HG03103 (cell line): ENCODE results near the gene TMEM255B.

Experiments used
- ATAC-seq: cut with Tn5 transposase; IDR thresholded peaks from one replicate; pipeline ENCODE4 v1.9.1; 2021; ENCODE audit warnings: low read depth; ENCODE audit not compliant: unreplicated experiment

The TMEM255B gene

DNA sequence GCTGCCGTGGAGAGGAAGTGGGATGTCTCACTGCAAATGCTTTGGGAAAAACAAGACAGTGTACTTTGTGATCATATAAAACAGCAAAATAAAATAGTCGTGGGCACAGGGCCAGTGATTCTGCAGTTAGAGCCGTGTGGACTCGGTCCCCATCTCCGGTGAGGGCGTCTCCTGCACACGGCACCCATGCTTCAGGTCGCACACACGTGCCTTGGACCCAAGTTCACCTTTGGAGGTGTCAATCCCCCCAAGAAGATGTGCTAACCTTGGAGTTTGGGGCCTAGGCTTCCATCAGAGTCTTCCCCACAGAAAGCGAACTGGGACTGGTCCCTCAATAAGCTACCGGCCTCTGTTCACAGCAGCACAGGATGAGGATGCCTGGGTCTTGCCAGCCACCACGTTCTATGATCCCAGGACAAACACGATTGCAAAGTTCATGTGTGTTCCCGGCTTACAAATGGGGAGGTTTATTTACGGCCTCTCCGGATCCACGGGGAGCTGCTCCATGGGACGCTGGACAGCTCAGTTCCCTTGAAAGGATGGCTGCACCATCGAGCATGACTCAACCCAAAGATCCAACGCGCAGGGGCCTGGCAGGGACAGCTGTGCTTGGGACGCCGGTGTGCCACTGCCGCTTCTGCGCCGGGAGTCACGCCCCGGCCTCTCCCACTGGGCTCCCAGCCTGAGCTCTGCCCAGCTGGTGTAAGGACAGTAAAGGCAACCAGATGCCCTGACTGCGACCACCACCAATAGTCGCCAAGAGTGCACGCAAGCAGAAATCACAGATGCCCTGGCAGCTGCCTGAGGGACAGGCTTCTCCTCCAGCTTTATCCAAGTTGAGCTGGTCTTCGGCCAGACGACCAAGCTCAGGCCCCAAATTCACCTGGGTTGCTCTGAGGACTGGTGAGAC, 96.2 kb downstream of the TMEM255B start:
- no peak for ATAC-seq

DNA sequence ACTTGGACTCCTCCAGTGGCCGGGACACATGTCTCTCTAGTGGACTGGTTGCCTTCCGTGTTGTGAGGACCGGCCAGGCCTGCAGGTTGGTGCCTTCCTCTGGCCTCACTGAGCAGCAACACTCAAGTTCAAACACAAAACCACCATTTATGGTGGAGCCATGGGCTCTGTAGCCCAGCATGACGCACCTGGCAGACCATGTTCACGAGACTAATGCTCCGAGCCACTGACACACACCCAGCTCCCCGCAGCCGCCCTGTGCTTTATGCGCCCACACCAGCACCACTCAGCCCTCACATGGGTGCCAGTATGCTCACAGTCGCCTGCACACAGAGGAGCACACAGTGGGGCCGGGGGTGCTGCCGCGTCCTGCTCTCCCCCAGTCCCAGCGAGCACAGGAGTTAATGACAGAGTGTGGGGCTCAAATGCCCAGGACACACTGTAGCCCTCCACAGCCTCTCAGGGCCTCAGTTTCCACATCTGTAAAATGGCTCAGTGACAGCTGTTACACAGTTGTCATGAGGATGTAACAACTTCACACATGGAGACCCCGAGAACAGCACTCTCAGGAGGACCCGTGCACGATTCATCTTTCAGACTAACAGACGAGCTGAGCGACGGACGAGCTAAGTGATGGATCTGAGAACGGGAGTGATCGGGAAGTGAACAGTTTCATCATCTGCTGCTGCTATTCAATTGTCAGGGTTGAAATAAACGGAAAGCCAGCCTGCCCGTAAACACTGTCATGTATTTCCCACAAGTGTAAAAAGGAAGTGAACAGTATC, 97.1 kb downstream of the TMEM255B start:
- no peak for ATAC-seq

DNA sequence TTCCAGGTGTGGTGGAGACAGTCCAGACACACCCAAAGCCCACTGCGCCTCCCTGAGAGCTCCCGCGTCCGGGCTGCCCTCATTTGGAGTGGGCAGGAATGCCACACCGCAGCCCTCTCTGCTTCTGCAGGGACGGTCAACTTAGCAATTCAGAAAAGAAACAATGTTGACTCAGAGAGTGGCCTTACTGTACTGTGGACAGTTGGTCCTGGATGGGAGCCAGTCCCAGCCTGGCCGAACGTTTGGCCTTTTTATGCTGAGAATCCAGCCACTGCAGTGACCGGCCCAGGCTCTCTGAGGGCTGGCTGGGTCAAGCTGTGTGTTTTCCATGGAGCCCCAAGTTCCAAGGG, 97.7 kb downstream of the TMEM255B start:
- ATAC-seq, result no peak

DNA sequence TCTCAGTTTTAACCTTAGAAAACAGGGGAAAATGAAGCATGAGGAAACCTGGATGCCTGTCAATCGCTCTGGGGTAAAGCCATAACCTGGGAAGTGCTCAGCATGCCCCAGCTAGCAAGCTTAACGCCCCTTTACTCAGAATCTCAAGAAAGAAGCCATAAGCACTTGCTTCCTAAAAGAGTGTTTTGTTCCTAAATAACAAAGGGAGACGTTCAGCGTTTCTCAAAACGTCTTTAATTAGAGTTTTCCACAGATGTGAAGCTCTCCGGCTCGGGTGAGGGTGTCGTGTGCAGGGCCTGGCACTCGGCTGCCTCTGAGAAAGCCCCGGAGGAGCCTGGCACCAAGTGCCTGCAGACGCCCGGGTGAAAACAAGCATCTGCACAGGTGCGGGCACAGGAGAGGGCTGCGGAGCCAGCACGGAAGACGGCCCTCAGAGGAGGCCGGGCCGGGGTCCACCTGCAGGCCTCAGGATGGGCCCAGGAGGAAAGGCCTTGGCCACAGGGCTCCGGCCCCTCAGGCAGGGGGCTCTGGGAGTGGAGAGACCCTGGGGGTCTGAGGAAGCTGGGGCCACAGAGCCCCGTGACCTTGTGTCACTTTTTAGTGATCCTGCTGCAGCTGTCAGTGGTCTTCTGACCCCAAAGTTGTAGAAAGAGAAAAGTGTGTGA, 98.6 kb downstream of the TMEM255B start:
- ATAC-seq, result no peak

DNA sequence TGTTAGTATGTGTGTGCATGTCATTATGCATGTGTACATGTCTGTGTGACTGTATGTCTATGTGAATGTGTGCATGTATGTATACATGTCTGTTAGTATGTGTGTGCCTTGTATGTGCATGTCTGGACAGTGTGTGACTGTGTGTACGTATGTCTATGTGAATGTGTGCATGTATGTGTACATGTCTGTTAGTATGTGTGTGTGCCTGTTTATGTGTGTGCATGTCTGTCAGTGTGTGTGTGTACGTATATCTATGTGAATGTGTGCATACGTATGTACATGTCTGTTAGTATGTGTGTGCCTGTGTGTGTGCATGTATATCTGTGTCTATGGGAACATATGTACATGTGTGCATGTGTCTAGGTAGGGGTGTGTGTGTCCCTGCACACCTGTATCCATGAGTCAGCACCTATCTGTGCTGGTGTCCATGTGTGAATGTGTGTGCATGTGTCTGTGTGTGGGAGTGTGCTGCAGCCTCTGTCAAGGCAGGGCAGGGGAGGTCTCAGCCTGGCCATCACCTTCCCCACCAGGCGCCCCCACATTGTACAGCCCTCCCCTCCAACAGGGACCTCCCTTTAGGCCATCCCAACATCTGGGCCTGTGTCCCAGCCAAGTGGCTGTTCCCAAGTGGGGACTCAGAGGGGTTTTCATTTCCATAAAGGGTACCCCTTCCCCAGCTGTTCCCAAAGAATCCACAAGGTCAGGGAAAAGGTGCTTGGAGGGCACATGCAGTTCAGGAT, 100.5 kb downstream of the TMEM255B start:
- ATAC-seq, result no peak

DNA sequence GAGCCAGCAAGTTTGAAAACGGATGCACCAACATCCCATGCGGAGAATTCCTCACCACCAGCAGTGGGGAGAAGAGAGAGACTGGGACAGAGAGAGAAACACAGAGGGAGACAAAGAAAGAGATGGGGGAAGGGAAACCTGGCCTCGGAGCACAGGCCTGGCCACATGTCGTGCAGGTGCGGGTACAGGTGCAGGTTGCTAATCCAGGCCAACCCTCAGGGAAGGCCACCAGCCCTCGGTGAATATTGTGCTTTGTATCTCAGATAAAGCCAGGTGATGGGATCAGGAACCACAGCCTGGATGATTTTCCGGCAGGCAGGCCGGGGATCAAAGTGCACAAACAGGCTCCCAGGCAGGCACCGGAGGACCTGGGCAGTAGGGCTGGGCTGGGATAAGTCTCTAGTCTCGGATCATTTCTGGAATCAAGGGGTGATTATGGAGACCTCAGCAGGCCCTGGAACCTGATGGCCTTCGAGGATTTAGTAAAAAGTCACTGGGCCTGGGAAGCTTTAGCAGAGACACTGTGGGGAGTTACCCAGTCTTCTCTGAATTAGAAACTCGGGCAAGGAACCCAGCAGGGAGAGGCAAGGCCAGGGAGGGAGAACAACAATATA, 101.1 kb downstream of the TMEM255B start:
- ATAC-seq, result no peak

DNA sequence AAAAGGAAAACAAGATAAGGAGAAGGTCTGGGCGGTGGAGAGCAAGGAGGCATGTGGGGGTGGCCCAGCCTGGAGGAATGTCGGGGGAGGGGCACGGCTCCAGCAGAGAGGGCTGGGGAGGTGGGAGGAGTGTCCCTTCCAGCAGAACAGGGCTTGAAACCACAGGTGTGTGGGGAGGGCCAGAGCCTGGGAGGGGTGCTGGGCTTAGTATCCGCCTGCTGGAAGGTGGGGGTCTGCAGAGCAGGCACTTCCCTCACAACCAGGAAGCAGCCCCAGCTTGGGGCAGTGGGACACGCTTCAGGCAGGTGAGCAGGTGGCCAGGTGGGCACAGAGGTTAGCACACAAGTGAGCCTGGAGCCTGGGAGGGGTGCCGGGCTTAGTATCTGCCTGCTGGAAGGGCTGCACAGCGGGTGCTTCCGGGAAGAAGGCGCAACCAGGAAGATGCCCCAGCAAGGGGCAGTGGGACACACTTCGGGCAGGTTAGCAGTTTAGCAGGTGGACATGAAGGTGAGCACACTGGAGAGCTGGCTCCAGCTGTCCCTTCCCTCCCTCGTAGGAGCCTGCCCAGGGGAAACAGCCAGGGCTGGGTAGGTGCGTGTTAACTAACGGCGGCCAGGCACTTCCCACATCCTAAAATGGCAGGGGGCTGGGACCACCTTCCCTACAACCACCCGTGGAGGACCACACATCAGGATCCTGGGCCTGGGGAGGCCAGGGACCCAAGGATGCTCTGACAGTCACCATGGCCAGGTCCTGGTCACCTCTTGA, 101.8 kb downstream of the TMEM255B start:
- ATAC-seq, result no peak

DNA sequence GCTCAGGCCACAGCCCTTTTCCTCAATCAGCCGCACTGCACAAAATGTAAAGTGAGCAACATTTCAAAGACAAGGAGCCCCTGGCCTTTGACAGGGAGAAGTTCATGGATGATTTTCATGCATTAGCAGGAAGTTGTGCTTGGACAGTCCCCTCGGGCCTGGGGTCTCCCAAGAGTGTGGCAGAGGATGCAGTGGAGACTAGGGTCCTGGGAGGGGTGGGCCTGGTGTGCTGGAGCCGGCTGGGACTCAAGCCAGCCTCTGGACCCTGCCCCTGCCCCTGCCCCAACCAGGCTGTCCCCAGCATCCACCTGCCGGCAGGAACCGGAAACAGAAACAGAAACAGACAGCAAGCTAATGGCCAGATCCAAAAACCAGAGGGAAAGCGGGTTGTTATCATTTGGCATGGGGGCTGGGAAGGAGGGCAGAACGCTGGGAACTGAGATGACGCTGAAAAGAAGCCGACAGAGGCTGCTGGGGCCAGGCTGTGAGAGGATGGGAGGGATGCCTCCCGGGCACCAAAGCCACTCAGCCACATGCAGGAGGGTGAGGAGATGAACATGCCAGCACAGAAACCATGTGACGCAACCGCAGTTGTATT, 102.5 kb downstream of the TMEM255B start:
- no peak for ATAC-seq

DNA sequence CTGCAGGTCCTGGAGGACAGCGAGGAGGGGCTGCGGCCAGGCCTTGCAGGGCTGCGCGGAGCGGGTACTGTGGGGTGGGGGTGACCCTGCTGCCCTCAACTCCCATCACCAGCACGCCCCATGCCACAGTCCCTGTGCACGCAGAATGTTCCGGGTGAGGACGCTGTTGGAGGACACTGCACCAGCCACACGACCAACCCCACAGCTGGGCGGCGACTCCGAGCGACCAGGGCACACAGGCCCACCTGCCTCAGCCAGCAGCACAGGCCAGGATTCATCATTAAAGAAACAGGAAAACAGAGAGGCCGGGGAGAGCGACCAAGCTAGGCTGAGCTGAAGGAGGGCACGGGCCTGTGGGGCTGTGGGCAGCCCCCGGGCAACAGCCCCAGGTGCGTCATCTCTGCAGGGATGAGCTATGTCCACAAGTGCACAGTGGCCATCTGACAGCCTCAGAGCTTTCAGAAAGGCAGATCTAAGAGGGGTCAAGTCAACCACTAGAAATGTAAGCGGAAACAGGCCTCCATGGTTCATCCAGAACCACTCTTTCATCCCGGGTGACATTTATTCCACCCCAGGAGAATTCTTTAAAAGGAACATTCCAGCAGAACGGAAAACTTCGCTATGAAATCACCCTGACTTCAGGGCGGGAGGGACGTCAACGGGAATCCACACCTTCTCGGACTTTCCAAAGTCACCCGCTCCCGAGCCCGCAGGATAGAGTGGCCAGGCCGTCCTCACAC, 103.3 kb downstream of the TMEM255B start:
- no peak for ATAC-seq

DNA sequence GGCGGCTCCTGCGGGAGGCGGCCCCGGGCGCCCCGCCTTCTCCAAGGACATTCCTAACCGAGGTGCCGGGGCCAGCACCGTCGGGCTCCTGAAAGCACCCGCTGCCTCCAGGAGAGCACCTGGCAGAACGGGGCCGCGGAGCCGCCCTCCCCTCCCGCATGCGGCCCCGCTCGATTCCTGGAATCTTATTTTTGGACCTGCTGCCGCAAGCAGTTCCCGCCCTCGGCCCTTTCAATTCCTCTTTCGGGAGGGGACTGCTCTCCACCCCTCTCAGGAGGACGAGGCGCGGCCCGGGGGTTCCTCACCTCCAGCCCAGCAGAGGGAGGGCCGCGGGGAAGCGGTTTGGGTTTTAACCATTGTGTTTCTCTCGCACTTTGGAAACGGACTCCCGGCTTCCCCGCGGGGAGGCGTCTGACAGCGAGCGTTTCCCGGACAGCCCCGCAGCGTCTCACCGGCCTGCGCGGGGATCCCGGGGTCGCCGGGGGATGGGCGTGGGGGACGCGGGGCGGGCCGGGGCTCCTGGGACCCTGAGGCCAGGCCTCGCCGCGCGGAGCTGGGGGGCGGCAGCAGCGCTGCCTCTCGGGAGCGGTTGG, 104.0 kb downstream of the TMEM255B start:
- ATAC-seq, result peak; percentile 50

DNA sequence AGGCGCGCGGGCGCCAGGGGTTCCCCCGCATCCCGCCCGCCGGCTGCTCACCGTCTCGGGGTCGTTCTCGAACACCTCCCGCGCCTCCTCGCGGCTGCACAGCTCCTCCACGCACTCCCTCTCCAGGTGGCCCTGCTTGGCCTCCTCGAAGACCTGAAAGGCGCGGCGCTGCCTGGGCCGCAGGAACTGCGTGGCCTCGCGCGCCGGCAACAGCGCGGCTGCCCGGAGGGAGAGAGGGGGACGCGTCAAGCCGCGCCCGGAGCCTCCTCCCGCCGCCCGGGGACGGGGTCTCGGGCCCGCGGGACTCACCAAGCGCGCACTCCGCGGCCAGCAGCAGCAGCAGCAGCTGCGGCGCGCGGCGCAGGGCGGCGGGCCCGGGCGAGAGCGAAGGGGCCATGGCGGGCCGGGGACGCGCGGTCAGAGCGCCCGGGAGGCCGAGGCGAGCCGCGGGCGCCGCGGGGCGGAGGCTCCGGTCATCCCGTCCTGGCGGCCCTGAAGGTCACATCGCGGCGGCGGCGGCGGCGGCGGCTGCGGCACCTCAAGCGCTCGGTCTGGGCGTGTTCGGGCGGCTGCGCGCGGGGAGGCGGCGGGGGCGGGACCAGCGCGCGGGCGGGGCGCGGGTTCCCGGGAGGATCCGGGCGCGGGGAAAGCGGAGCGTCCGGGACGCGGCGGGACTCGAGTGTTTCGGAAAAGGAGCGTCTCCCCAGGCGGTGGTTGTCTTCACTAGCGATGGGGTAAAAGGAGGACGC, 104.7 kb downstream of the TMEM255B start, which contains the start of gene GAS6:
Gene GAS6, minus strand, starts transcription at position 553 of the 749 bp plus-strand sequence. Its CDS starts 156 bp downstream, at position 397.
- peak; percentile 21 for ATAC-seq

DNA sequence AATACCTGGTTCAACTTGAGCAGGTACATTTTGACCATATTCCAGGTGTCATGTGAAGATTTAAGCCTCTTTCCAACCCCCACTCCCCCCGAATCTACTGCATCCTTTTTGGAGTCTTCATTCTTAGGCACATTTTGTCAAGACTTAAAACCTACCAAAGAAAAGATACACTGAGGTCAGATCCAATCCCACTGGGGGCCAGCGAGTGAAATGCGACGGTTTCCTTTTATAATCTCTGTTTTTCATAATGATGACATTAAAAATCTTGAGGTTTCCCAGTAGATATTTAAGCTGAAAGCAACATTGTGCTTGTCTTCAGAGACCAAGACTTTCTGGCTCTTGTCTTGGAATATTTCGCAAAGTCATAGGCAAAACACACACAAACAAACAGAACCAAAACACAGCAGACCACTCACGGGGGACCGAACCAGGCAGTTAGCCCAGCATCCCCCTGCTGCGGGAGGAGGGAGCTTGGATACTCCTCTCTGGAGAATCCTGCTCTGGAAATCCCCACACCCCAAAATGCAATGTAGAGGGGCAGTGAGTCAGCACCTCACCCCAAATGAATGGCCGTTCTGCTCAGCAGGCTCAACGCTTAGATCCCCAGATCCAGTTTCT, 105.4 kb downstream of the TMEM255B start:
- ATAC-seq, result no peak

DNA sequence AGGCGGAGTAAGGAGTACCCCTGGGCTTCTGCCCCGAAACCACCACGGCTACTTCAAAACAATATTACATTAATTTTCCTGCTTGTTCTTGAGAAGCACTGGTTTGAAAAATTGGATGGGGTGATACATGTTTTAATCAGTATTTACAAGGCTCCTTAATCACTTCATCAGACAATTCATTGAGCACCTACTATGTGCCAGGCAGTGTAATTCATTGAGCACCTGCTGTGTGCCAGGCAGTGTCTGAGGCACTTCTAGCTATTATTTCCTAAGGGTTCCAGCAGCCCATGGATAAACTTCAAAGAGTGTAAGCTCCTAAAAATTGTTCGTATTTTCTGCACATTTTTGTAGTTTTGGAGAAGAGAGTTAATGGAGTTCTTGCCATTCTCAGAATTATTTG, 106.4 kb downstream of the TMEM255B start:
- no peak for ATAC-seq
